Activated CD4-positive, CD25-positive, alpha-beta regulatory T cell (primary cell): ENCODE data around the gene MR1.
"Not testable (repeated sequence)": the region's sequence is repeated elsewhere in the genome, so short reads cannot be mapped to it uniquely, and the experiment has no call there.

Experiments
- DNase-seq, 4 experiments: peaks; one replicate each; lab custom pipeline; 2025; lab: John Stamatoyannopoulos, UW

Gene MR1

DNA sequence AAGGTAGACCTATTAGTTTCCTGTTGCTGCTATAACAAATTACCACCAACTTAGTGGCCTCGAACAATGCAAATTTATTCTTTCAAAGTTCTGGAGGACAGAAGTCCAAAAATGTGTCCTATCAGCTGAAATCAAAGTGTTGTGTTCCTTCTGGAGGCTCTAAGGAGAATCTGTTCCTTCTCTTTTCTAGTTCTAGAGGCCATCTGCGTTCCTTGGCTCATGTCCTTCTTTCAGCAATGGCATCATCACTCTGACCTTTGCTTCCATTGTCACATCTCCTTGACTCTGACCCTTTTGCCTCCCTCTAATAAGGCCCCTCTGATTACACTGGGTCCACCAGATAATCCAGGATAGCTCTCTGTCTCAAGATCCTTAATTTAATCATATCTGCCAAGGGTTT, 1.2 kb upstream of the MR1 start:
- DNase-seq = no peak

DNA sequence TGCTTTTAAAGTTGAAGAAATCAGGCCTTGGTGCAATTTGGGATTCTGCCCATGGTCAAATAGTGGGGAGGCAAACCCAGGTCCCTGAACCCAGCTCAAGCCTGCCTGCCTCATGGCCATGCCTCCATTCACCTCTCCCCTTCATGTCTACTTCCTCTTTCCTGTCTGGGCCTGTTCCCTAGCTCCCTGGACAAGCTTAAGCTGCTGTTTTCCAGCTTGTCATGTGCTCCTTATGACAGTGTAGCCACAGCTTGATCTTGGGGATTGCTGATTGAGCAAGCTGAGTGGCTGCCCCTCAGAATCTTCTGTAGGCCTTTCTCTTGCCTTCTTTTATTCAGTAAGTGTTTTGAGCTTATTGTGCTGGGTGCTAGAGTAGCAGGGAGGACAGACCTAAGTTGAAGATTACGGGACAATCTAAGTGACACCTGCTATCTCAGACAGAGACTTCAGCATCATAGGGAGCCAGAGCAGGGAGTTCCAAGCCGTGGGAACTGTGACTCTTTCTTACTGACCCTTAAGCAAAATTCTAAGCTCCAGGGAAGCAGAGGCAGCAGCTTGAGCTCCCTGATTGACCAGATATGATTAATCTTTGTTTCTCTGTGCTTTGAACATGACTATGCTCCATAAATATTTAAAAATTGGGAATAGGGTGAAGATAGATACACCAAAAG, 520 bp upstream of the MR1 start:
- DNase-seq = no peak

DNA sequence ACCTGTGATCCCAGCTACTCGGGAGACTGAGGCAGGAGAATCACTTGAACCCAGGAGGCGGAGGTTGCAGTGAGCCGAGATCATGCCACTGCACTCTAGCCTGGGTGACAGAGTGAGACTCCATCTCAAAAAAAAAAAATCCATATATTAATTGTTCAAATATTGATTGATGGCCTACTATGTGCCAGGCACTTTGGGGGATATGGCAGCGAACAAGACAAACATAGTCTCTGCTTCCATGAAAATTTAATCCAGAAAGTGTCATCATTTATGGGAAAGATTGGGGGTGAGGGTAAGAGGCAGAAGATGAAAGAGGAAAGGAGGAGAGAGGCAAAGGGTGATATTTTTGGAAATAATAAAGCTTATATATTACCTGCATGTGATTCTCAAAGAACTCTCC, 1.4 kb downstream of the MR1 start:
- DNase-seq = not testable (repeated sequence)

DNA sequence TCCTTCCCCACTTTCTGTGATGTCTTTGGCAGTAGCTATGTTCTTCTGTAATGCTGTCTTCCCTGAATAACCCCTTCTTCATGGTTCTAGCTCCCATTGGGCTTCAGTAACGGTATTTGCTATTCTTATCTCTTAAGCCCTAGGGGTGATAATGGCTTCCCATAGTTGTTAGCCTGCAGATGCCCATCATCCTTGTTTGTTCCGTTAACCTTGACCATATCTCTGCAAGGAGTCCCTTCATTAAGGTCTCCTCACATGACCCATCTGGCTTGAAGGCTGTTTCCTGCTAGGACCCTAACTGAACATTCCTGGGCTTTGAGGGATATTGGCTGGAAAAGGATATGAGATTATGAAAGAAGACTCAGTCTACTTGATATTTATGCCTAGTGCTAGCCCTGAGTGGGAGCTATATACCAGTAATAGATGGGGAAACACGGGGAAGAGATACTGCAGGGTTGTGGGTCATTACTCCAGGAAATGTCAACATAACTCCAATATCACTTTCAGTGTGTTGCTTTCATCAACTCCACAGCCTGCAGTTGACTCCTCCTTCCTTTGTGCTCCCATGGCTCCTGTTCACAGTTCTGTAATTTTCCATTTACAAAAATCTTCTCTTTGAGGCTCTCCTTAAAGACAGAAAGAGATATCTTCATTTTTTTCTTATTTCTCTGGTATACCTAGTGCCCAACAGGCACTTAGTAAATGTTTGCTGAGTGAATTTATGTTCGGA, 2.5 kb downstream of the MR1 start:
- no peak for DNase-seq

DNA sequence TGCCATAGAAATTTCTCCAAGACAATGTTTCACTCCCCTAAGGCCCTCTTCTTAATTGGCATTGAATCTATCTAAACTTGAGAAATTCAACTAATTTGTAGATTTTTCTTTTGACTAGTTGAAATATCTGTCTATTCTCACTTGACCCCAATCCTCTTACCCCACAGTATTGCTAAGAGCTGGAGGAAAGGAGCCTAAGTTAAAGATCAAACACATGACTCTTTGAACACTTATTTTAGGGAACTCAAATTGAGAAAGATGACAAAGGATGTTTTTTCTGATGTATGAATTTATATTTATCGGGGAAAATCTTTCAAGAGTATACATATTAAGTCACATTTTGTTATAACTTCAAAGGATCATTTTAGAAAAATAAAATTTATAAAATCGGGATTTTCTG, 3.6 kb downstream of the MR1 start:
- DNase-seq = no peak

DNA sequence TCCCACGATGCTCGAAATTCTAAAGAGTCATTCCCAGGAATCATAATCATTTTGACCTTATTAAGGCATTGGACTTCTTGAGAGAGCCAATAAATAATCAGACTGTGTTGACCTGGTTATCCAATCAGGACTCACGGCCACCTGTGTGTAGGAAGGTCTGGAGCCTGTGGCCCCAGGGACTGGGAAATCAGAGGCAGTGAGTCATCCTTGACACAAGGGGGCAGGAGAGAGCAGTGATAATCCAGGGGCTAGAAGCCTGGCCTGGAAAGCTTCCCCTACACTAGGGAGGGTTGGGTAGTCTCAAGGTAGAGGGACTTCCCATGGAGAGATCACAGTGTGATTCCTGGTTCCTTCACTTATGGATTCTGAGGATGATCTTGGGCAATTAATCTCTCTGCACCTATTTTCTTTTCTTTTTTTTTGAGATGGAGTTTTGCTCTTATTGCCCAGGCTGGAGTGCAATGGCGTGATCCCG, 4.7 kb downstream of the MR1 start:
- DNase-seq = peak; percentile 18 to 35 (median 32)

DNA sequence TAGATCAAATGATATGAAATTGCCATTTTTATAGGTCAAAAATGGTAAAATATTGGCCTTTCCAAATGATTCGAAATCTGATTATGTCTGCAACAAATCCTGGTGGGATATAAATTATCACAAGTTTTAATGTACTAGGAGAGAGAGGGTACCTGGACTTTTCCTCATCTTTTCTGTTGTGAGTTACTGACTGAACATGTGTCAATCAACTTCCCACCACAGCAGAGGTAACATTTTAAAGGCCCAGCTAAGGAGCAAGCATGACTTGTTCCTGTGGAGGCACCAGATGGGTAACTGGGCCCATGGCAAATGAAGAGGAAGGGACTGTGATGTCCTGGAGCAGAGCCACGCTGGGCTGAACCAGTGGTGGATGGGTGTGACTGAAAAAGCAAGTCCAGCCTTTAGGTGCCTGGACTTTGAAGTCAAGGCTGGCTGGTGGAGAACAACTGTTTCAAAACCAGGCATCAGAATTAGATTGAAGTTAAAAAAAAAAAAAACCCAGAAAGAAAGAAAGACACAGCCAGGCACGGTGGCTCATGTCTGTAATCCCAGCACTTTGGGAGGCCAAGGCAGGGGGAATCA, 6.6 kb downstream of the MR1 start:
- DNase-seq = no peak

DNA sequence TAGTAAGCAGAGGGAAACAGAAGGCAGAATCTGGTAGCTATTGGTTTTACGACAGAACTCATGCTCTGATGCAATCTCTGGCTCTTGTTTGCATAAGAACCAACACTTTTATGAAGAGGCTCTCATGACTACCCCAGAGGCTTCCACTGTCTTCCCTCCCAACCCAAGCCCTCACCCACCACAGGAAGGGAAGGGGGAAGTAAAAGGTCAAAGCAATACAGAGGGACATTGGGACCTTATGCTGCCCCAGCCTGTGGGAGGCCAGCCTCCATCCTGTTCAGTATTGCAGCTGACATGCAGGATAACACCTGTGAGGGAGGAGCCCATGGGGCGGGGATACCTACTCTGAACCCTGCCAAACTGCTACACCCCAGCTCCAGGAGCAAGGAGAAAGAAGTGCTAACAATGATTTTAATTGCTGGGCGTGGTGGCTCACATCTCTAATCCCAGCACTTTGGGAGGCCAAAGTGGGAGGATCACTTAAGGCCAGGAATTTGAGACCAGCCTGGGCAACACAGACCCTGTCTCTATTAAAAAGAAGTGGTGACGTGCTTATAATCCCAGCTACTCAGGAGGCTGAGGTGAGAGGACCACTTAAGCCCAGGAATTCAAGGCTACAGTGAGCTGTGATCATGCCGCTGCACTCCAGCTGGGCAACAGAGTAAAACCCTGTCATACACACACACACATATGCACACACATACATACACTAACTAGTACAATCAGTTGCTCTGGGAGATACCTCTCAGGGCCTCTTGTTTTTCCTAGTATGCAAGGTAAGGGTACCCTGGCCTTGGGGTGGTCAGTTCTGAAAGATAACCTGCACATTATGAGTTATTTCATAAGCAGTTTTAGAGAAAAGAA, 9.5 kb downstream of the MR1 start:
- no peak for DNase-seq

DNA sequence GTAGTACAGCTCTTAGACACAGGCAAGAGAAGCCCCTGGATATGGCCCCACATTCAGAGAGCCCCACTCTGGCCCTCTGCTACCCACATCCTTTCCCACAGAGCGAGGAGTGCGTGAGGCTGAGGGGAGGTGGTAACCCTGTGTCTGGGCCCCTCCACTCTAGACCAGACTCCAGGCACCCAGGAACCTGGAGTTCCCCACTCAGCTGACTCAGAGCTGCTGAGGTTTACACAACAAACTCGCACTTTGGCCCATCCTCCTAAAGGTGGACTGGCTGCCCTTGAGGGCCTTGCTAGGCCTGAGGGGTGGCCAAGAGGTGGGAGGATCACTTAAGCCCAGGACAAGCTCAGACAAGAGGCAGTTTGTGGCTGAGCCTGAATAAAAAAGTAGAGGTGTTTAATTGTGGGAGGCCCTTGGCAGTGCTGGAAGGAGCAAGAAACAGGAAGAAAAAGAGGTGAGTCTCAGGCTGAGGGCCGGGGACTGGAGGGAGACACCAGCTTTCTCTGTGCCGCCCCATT, 10.7 kb downstream of the MR1 start:
- no peak for DNase-seq

DNA sequence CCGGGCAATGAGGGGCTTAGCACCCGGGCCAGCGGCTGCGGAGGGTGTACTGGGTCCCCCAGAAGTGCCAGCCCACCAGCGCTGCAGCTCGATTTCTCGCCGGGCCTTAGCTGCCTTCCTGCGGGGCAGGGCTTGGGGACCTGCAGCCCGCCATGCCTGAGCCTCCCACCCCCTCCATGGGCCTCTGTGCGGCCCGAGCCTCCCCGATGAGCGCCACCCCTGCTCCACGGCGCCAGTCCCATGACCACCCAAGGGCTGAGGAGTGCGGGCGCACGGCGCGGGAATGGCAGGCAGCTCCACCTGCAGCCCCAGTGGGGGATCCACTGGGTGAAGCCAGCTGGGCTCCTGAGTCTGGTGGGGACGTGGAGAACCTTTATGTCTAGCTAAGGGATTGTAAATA, 12.2 kb downstream of the MR1 start:
- not testable (repeated sequence) for DNase-seq

DNA sequence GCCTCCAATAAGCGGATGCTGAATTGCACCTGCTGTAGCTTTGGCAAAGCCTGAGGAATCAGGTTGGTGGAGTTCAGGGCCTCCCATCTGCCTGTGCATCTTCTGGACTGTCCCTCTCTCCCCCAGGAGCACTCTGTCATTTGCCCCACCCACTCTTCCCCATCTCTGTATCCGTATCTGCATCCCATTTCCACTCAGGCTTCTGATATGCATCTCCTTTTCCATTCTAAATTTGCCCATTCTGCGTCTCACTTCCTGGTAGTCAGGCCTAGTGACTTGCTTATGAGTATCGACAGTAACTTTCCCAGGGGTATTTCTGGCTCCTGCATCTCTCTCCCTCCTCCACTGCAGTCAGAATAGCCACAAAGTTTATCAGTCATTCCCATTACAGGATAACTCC, 15.6 kb downstream of the MR1 start:
- no peak for DNase-seq

DNA sequence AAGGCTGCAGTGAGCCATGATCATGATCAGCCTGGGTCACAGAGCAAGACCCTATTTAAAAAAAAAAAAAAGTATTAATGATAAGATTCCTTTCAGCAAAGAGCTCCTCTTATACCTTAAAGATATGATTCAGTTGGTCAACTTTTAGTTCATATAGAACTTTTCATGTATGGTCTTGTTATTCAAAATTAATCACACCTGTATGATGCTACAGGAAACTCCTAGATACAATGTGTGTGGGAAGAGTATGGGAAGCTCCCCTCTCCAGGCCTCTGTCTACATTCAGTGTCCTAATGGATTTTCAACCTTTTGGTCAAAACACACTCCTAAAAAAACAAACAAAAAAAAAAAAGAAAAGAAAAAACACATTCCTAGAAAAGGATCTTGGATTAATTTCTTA, 17.1 kb downstream of the MR1 start:
- no peak for DNase-seq

DNA sequence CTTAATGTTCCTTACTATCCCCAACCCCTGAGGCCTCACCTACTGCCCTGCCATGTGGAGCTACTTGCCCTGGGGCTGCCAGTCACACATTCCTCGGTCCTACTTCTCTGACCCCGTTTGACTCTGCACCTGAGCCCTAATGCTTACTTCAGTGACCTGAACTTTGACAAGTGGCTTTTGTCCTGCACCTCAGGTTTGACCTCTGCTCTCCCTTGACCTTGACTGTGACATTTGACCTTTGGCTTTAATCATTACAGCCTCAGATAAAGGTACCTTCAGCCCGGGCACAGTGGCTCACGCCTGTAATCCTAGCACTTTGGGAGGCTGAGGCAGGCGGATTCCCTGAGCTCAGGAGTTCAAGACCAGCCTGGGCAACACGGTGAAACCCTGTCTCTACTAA, 22.8 kb downstream of the MR1 start:
- DNase-seq = no peak

DNA sequence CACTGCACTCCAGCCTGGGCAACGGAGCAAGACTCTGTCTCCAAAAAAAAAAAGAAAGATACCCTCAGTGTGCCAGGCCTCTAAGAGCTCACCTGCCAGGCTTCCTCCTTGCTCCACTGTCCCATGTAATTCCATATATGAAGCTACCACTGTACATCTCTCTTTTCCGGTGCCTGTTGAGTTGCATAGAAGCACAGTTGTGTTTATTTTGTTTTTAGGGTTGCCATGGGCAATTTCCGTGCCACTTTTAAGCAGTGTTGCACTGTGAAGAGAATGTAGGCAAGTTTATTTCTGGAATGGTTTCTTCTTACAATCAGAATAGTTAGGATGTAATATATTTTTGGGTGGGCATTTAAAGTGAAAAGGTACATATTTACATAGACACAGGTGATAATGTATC, 23.3 kb downstream of the MR1 start:
- no peak for DNase-seq

DNA sequence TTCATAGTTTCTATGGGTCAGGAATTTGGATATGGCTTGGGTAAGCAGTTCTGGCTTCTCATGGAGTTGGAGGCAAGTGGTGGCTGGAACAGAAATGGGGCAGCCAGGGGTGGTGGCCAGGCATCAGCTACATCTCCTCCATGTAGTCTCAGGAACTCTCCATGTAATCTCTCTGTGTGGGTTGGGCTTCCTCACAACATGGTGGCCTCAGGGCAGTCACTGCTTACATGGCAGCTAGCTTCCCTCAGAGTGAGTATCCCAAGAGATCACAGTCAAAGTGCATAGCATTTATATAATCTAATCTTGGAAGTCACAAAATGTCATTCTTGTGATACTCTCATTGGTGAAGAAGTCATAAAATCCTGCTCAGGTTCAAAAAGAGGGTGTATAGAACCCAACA, 25.7 kb downstream of the MR1 start:
- DNase-seq = no peak

DNA sequence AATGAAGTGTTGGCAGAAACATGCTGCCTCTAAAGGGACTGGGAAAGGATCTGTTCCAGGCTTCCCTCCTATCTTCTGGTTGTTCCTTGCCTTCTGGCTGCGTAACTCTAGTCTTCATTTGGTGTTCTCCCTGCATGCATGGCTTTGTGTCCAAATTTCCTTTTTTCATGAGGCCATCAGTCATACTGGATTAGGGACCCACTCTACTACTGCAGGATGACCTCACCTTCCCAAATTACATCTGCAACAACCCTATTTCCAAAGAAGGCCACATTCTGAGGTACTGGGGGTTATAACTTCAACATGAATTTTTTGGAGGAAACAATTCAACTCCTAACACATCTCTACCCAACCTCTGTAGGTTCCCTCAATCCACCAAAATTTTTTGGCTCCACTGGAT, 26.3 kb downstream of the MR1 start:
- no peak for DNase-seq

DNA sequence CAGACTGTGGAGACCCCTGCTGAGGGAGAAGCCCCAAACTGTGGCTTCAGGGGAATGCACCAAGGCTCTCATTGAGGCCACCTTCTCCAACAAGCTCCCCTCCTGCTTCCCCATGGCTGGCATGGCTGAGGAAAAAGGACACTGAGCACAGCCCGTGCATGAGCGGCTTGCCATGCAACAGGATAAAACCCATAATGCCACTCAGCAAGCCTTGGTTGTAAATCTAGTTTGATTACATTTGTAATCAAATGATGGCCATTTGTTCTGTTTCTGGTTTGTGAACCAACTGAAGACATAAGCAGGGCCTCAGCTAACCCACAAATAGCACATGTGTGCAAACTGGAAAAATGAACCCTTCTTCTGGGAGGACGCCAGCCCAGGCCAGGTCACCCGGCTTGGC, 27.2 kb downstream of the MR1 start:
- not testable (repeated sequence) for DNase-seq

DNA sequence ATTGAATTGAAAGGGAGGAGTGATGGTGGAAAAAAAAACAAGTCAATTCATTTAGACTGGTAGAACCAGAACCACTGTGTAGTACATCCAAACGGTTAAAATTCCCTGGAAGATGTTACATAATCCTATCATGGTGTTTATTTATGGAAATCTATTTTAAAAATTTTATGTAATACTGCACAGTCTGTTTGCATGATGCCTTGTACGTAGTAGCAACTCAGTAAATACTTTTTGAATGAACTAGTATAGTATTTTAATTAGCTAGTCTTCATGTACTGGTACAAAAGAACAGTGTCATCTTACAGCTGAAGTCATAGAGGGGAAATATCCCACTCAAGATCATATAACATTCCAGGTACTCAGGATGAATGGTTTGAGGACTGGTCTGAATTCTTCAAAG, 27.7 kb downstream of the MR1 start:
- no peak for DNase-seq

DNA sequence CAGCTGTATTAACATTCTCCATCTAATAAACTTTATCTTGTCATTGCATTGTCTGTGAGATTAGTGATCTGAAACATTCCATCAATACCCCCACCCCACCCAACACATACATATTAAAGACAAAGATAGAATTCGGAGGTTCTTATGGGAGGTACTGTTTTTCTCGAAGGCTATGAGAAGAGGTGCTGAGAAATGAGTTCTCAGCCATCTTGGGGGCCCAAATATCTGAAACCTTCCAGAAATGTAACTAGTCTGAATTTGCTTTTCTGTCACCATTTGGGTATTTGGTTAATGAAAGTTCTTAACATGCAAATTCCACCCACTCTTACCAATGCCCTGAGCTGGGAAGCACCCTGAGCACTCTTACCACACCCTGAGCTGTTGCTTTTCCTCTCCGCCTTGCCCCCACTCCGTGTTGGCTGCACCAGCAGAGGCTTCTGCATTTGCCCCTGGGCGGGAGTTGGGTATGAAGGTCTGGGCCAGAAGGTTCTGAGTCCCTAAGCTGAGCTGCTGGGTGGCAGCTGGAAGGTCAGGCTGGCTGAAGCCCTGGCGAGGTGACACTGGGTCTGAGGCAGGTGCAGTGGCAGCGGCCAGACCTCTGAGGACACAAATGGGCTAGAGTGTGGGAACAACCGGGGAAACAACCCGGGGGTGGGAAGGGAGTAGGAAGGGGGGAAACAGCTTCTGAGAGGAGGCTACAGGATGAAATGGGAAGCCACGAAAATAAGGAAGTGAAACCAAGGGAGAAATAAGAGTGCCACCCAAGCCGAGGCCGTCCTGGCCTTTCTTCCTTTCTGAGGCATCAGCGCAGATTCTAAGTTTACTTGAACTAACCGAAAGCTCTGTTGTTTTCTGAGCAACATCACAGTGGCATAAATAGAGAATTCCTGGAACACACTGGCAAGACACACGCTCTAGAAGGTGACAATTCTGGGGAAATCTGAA, 28.4 kb downstream of the MR1 start:
- DNase-seq = no peak

DNA sequence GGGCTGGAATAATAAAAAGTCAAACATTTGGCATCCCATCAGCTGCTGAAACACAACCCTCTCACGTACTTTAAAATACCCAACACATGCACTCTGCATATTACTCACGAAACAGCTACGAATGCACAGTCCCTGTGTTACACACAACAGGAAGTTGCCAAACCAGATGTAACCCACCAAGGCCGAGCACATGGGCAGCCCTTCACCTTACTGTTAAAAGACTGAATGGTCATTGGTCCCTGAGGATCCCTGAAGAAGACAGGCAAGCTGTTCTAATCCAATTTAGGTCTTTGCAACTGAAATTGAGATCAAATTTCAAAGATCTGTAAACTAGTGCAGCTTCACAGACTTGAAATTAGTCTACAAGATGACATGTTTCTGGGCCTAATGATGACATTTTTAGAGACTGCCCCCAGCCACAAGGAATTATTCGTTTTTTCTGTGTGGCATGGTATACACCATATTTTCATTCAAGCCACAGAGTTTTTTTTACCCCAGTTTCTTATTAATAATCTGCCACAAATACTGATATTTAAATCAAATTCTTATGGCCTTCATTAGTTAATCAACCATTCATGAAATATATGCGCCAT, 29.1 kb downstream of the MR1 start:
- no peak for DNase-seq
